RWPE1 (cell line): ENCODE results near the gene EML4.
"Not testable (repeated sequence)": the region's sequence is repeated elsewhere in the genome, so short reads cannot be mapped to it uniquely, and the experiment has no call there.

Source experiments
- CTCF ChIA-PET: fragments of 350-600 bp; sonication (Branson Sonifier 250); formaldehyde crosslinking; extraction: SDS; loops from one replicate; lab custom pipeline; 2021; lab: Yijun Ruan, JAX
- POLR2A ChIA-PET: fragments of 400-600 bp; formaldehyde crosslinking; extraction: SDS; loops from one replicate; lab custom pipeline; 2020; ENCODE audit warnings: antibody characterized with exemption; ENCODE audit not compliant: low non-redundant PET; lab: Yijun Ruan, JAX
- DNase-seq: peaks from one replicate; pipeline ENCODE4 v3.0.0; 2012; ENCODE audit warnings: low spot score
- H3K27ac ChIP-seq: fragments of 450-650 bp; 2 replicates; pipeline ENCODE4 v1.5.1; 2017
- CTCF ChIP-seq: fragments of 450-650 bp; conservative IDR thresholded peaks from 2 replicates; pipeline ENCODE4 v1.5.1; 2017; ENCODE audit warnings: low read depth, mild to moderate bottlenecking

The EML4 gene

GRCh38 chr2:42127425-42128424, 41.4 kb upstream of the EML4 start:
- no peak for DNase-seq
- POLR2A ChIA-PET: no interaction called here
- CTCF ChIA-PET: interaction anchor here (1.4 kb wide), 1 partner anchor 67 kb away, joined by 3 read pairs; no protein-coding TSS in a partner anchor
- H3K27ac ChIP-seq: peak overlapping the region; percentile 76
- TF ChIP-seq CTCF: no peak

GRCh38 chr2:42128721-42129486, 40.2 kb upstream of the EML4 start:
- peak overlapping the region; percentile 52 for H3K27ac ChIP-seq
- CTCF ChIA-PET: interaction anchor here (1.4 kb wide), 1 partner anchor 66 kb away, joined by 3 read pairs; no protein-coding TSS in a partner anchor
- TF ChIP-seq CTCF: no peak
- no peak for DNase-seq
- POLR2A ChIA-PET: no interaction called here

GRCh38 chr2:42129487-42129852, 39.7 kb upstream of the EML4 start:
- CTCF ChIA-PET: no interaction called here
- H3K27ac ChIP-seq: peak overlapping the region; percentile 52
- no peak for DNase-seq
- TF ChIP-seq CTCF: no peak
- POLR2A ChIA-PET: no interaction called here

GRCh38 chr2:42129947-42130346, 39.2 kb upstream of the EML4 start:
- DNase-seq: no peak
- no peak overlapping the region for H3K27ac ChIP-seq
- TF ChIP-seq CTCF: no peak
- POLR2A ChIA-PET: no interaction called here
- CTCF ChIA-PET: no interaction called here

- CTCF ChIA-PET, POLR2A ChIA-PET, DNase-seq, H3K27ac ChIP-seq: not testable (repeated sequence)
These were observed 38.3 kb upstream of the EML4 start for GRCh38 chr2:42130858-42131257.

- peak overlapping the region; percentile 88 for H3K27ac ChIP-seq
- POLR2A ChIA-PET: no interaction called here
- CTCF ChIA-PET: no interaction called here
- TF ChIP-seq CTCF: no peak
- DNase-seq: no peak
These were observed 36.8 kb upstream of the EML4 start for GRCh38 chr2:42132191-42132965.
